Dendritic cell treated with granulocyte-macrophage colony-stimulating factor and Interleukin-4, amounts not matched to agents 40 ng/mL and 50 ng/mL, for 4 days (primary cell): Measurements from ENCODE around the gene GABRE.
"Not testable (repeated sequence)": the region's sequence is repeated elsewhere in the genome, so short reads cannot be mapped to it uniquely, and the experiment has no call there.

Experiments
- H3K27ac Mint-ChIP-seq: one replicate; pipeline ENCODE4 v1.8.0; 2022; ENCODE audit warnings: mild to moderate bottlenecking, mixed read lengths
- H3K27me3 Mint-ChIP-seq: one replicate; pipeline ENCODE4 v1.8.0; 2022; ENCODE audit warnings: mild to moderate bottlenecking, mixed read lengths
- H3K36me3 Mint-ChIP-seq: one replicate; pipeline ENCODE4 v1.8.0; 2022; ENCODE audit warnings: low read depth, mixed read lengths
- H3K4me1 Mint-ChIP-seq: one replicate; pipeline ENCODE4 v1.8.0; 2022; ENCODE audit warnings: low read depth, mixed read lengths
- H3K4me3 Mint-ChIP-seq: one replicate; pipeline ENCODE4 v1.8.0; 2022; ENCODE audit warnings: mild to moderate bottlenecking, moderate library complexity, mixed read lengths
- H3K9me3 Mint-ChIP-seq: one replicate; pipeline ENCODE4 v1.8.0; 2022; ENCODE audit warnings: mixed read lengths
- intact Hi-C: fragments of 100-400 bp; cut with micrococcal nuclease; formaldehyde crosslinking; loops from one replicate; pipeline ENCODE4 v1.15.0; 2022

GABRE gene

DNA sequence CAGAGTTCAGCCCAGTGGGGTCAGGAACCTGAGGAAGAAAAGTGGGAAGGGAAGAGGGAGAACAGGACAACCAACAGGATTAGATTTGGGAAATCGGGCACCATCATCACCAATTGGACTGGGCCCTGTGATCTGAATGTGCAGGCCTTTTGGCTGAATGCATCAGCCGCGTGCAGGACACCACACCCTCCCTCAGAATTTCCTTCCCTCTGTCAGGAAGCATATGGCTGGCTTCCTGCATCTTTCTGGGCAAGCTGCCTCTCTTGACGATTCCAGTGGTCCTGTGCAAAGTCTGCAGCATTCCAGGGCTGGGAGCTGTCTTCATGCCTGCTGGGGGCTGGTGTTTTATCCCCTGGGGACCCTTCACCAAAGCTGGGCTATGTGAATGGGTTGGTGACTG, 45.4 kb downstream of the GABRE start:
- Mint-ChIP-seq H3K27me3 (no peaks in the 10 kb centered on the region), H3K9me3 (no peaks in the 10 kb centered on the region), H3K27ac (no peak overlapping the region), H3K4me3 (no peak overlapping the region), H3K4me1 (no peaks in the 10 kb centered on the region), H3K36me3 (no peaks in the 10 kb centered on the region)
- intact Hi-C loops: no loop called here

DNA sequence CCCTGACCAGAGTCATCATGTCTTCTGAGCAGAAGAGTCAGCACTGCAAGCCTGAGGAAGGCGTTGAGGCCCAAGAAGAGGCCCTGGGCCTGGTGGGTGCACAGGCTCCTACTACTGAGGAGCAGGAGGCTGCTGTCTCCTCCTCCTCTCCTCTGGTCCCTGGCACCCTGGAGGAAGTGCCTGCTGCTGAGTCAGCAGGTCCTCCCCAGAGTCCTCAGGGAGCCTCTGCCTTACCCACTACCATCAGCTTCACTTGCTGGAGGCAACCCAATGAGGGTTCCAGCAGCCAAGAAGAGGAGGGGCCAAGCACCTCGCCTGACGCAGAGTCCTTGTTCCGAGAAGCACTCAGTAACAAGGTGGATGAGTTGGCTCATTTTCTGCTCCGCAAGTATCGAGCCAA, 50.8 kb downstream of the GABRE start:
- Mint-ChIP-seq H3K27me3 (no peaks in the 10 kb centered on the region), H3K4me3 (no peak overlapping the region), H3K27ac (no peak overlapping the region), H3K9me3 (peaks cover 18% of the 10 kb centered on the region), H3K4me1 (no peaks in the 10 kb centered on the region), H3K36me3 (no peaks in the 10 kb centered on the region)
- intact Hi-C loops: no loop called here

DNA sequence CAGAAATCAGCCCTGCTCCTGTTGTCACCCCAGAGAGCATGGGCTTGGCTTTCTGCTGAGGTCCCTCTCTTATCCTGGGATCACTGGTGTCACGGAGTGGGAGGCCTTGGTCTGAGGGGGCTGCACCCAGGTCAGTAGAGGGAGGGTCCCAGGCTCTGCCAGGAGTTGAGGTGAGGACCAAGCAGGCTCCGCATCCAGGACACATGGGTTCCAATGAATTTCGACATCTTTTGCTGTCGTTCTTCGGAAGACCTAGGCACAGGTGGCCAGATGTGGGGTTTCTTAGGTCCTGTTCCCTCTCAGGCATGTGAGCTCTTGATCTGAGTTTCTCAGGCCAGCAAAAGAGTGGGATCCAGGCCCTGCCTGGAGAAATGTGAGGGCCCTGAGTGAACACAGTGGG, 51.8 kb downstream of the GABRE start:
- Mint-ChIP-seq H3K36me3 (no peaks in the 10 kb centered on the region), H3K9me3 (peaks cover 18% of the 10 kb centered on the region)
- intact Hi-C loops: no loop called here

DNA sequence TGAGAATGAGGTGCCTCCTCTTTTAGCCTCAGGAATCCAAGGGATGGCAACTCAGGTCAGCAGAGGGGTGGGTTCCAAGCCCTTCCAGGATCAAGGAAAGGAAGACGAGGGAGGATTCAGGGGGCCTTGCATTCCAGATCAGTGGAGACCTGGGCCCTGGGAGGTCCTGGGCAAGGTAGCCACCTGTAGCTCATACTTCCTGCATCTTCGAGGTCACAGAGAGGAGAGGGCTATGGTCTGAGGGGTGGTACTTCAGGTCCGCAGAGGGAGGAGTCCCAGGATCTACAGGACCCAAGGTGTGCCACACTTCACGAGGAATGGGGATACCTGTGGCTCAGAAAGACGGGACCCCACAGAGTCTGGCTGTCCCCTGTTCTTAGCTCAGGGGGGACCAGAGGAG, 52.6 kb downstream of the GABRE start:
- Mint-ChIP-seq H3K9me3 (peaks cover 18% of the 10 kb centered on the region), H3K27me3 (no peaks in the 10 kb centered on the region), H3K4me3 (no peak overlapping the region), H3K4me1 (no peaks in the 10 kb centered on the region), H3K36me3 (no peaks in the 10 kb centered on the region), H3K27ac (no peak overlapping the region)
- intact Hi-C loops: no loop called here

More for the DNA sequence above, 51.8 kb downstream of the GABRE start:
- Mint-ChIP-seq H3K27me3 (no peaks in the 10 kb centered on the region), H3K4me1 (no peaks in the 10 kb centered on the region), H3K4me3 (no peak overlapping the region), H3K27ac (no peak overlapping the region)

DNA sequence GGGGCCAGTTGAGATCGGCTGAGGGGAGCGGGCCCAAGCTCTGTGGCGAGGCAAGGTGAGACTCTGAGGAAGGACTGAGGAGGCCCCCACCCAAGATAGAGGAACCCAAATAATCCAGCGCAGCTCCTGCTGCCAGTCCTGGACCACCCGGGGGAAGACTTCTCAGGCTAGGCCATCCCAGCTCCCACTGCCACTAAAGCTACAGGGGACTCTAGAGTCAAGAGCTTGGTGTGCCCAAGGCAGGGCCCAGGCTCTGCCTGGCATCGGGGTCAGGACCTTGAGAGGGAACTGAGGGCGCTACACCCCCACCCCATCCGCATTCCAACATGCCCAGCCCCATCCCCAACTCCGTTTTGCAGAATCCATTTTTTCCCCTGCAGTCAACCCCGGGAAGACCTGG, 53.2 kb downstream of the GABRE start:
- H3K27ac Mint-ChIP-seq: no peak overlapping the region
- H3K36me3 Mint-ChIP-seq: no peaks in the 10 kb centered on the region
- peaks cover 18% of the 10 kb centered on the region for H3K9me3 Mint-ChIP-seq
- H3K4me1 Mint-ChIP-seq: no peaks in the 10 kb centered on the region
- intact Hi-C loops: no loop called here
- H3K4me3 Mint-ChIP-seq: no peak overlapping the region
- H3K27me3 Mint-ChIP-seq: no peaks in the 10 kb centered on the region

DNA sequence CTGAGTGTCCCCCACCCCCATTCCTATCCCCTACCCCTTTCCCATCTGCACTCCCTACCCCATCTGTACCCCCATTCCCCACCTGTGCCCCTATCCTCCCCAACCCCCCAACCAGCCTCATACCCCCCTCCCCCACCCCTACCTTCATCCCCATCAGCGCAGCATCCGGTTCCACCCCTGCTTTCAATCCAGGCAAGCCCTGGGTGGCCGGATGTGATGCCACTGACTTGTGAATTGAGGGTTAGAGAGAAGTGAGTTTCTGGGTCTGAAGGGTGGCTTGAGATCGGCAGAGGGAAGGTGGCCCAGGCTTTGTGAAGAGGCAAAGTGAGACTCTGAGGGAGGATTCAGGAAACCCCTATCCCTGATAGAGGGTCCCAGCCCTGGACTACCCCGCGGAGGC, 53.9 kb downstream of the GABRE start:
- Mint-ChIP-seq H3K4me3 (no peak overlapping the region), H3K36me3 (no peaks in the 10 kb centered on the region), H3K9me3 (peaks cover 18% of the 10 kb centered on the region), H3K27ac (no peak overlapping the region), H3K27me3 (no peaks in the 10 kb centered on the region), H3K4me1 (no peaks in the 10 kb centered on the region)
- intact Hi-C loops: no loop called here

DNA sequence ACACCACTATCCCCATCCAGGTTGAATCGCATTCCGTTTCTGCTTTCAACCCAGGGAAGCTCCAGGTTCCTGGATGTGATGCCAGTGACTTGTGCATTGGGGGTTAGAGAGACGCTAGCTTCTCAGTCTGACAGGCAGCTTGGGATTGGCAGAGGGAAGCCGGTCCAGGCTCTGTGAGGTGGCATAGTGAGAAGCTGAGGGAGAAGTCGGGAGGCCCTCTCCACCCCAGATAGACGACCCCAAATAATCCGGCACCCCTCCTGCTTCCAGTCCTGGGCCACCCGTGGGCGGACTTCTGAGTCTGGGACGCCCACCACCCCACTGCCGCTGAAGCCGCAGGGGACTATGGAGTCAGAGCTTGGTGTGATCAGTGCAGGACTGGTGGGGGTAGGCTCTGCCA, 54.4 kb downstream of the GABRE start:
- H3K36me3 Mint-ChIP-seq: no peaks in the 10 kb centered on the region
- no peaks in the 10 kb centered on the region for H3K4me1 Mint-ChIP-seq
- no peaks in the 10 kb centered on the region for H3K27me3 Mint-ChIP-seq
- H3K27ac Mint-ChIP-seq: no peak overlapping the region
- H3K4me3 Mint-ChIP-seq: no peak overlapping the region
- H3K9me3 Mint-ChIP-seq: peaks cover 18% of the 10 kb centered on the region
- intact Hi-C loops: no loop called here

DNA sequence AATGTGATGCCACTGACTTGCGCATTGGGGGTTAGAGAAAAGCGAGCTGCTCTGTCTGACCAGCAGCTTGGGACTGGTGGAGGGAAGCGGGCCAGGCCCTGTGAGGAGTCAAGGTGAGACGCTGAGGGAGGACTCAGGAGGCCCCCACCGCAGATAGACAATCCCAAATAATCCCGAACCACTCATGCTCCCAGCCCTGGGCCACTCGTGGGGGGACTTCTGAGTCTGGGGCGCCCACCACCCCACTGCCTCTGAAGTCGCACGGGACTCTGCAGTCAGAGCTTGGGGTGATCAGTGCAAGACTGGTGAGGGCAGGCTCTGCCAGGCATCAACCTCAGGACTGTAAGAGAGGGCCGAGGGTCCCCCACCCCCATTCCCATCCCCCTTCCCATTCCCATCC, 54.9 kb downstream of the GABRE start:
- peaks cover 18% of the 10 kb centered on the region for H3K9me3 Mint-ChIP-seq
- H3K27me3 Mint-ChIP-seq: no peaks in the 10 kb centered on the region
- intact Hi-C loops: no loop called here
- H3K27ac Mint-ChIP-seq: no peak overlapping the region
- H3K36me3 Mint-ChIP-seq: no peaks in the 10 kb centered on the region
- H3K4me1 Mint-ChIP-seq: no peaks in the 10 kb centered on the region
- H3K4me3 Mint-ChIP-seq: no peak overlapping the region

DNA sequence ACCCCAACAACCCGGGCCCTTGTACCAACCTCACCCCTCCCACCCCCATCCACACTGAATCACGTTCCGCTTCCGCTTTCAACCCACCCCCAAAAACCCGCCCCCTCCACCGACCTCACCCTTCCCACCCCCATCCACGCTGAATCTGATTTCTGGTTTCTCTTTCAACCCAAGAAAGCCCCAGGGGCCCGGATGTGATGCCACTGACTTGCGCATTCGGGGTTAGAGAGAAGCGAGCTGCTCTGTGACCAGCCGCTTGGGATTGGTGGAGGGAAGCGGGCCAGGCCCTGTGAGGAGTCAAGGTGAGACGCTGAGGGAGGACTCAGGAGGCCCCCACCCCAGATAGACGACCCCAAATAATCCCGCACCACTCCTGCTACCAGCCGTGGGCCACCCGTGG, 55.7 kb downstream of the GABRE start:
- H3K36me3 Mint-ChIP-seq, H3K4me1 Mint-ChIP-seq, H3K4me3 Mint-ChIP-seq, H3K27ac Mint-ChIP-seq, H3K27me3 Mint-ChIP-seq, intact Hi-C loops: not testable (repeated sequence)
- peaks cover 18% of the 10 kb centered on the region for H3K9me3 Mint-ChIP-seq

DNA sequence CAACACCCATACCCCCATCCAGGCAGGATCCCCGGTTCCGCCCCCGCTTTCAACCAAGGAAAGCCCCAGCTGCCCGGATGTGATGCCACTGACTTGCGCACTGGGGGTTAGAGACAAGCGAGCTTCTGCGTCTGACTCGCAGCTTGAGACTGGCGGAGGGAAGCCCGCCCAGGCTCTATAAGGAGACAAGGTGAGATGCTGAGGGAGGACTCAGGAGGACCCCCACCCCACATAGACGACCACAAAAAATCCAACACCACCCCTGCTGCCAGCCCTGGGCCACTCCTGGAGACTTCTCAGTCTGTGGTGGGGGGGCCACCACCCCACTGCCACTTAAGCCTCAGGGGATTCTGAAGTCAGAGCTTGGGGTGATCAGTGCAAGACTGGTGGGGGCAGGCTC, 61.7 kb downstream of the GABRE start, which contains the start of gene MAGEA4:
MAGEA4 (plus strand) TSS at position 110 of the 400 bp plus-strand sequence. CDS start 10,776 bp downstream, outside the sequence.
- no peak within 1 kb of the TSS for H3K27ac Mint-ChIP-seq
- H3K4me3 Mint-ChIP-seq: no peak within 1 kb of the TSS
- H3K9me3 Mint-ChIP-seq: no peaks in the 10 kb centered on the region
- no peaks in the 10 kb centered on the region for H3K27me3 Mint-ChIP-seq
- H3K36me3 Mint-ChIP-seq: no peaks in the 10 kb centered on the region
- intact Hi-C loops: no loop called here
- no peaks in the 10 kb centered on the region for H3K4me1 Mint-ChIP-seq

DNA sequence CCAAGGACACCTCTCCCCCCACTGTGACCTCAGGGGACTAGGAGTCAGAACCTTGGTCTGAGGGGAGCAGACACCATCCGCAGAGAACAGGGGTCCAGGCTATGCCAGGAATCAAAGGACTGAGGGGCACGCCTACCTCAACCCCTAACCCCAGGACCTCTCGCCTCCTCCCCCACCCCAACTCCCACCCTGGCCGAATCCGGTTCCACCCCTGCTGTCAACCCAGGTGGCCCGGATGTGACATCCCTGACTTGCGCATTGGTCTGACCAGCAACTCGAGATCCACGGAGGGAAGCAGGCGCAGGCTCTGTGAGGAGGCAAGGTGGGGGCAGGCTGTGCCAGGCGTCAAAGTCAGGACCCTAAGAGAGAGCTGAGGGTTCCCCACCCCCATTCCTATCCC, 62.3 kb downstream of the GABRE start:
- H3K36me3 Mint-ChIP-seq: no peaks in the 10 kb centered on the region
- H3K4me3 Mint-ChIP-seq: no peak overlapping the region
- H3K4me1 Mint-ChIP-seq: no peaks in the 10 kb centered on the region
- intact Hi-C loops: no loop called here
- no peaks in the 10 kb centered on the region for H3K9me3 Mint-ChIP-seq
- no peaks in the 10 kb centered on the region for H3K27me3 Mint-ChIP-seq
- no peak overlapping the region for H3K27ac Mint-ChIP-seq

DNA sequence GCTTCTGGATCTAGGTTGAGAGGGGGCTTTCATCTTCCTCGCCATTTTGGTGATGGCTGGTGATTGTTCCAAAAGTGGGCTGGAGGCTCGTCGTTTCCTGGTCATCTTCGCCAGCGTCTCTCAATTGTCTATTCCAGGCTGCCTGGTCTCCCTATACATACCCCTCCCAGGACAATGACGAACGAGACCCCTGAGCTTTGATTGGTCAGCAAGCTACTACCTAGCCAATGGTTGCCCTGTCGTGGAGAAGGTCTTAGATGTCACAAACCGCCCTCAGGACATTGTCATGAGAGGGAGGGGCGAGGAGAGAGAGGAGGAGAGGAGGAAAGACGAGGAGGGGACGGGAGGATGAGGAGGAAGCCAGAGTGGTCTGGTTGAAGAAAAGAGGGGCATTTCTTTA, 69.5 kb downstream of the GABRE start:
- Mint-ChIP-seq H3K36me3 (no peaks in the 10 kb centered on the region), H3K4me3 (no peak overlapping the region), H3K9me3 (peaks cover 2% of the 10 kb centered on the region), H3K27ac (no peak overlapping the region), H3K27me3 (no peaks in the 10 kb centered on the region), H3K4me1 (no peaks in the 10 kb centered on the region)
- intact Hi-C loops: no loop called here
